H1 (cell line): ENCODE measurements around the gene MPV17.

Source experiments
- CTCF ChIP-seq, 3 experiments: IDR thresholded peaks; 1 replicate in 2 of 3; 2 replicates in 1 of 3; pipeline versions ENCODE4 v1.5.1 to v1.6.1; 2011; ENCODE audit warnings: low read length in 3 of 3, mild to moderate bottlenecking in 3 of 3, inconsistent platforms in 2 of 3, low read depth in 1 of 3, moderate library complexity in 1 of 3; ENCODE audit not compliant: insufficient read depth in 1 of 3; ENCODE audit errors: control extremely low read depth in 1 of 3
- EP300 ChIP-seq, 2 experiments: IDR thresholded peaks; 1 replicate in 1 of 2; 2 replicates in 1 of 2; pipeline ENCODE4 v1.6.1; 2011 to 2012; ENCODE audit warnings: low read depth in 2 of 2, low read length in 2 of 2, mild to moderate bottlenecking in 2 of 2, borderline replicate concordance in 1 of 2, inconsistent platforms in 1 of 2, moderate library complexity in 1 of 2
- EZH2 ChIP-seq: fragments of 200-600 bp; sonication (generic); IDR thresholded peaks from 2 replicates; pipeline ENCODE4 v1.7.1; 2012; ENCODE audit warnings: low read depth, mild to moderate bottlenecking, moderate library complexity, low read length, inconsistent platforms; ENCODE audit not compliant: severe bottlenecking
- JUN ChIP-seq: IDR thresholded peaks from 2 replicates; pipeline ENCODE4 v1.6.1; 2011; ENCODE audit warnings: low read depth, mild to moderate bottlenecking, improper control_type of control experiment, low read length
- KDM1A ChIP-seq: fragments of 200-600, 300-600 bp; sonication (generic); IDR thresholded peaks from 2 replicates; pipeline ENCODE4 v1.7.1; 2016; ENCODE audit warnings: mild to moderate bottlenecking, low read length, borderline replicate concordance
- POLR2A ChIP-seq, 2 experiments: IDR thresholded peaks; 1 replicate in 1 of 2; 2 replicates in 1 of 2; pipeline ENCODE4 v1.6.1; 2011; ENCODE audit warnings: low read depth in 2 of 2, low read length in 2 of 2, mild to moderate bottlenecking in 2 of 2; ENCODE audit errors: control extremely low read depth in 1 of 2
- POLR2AphosphoS5 ChIP-seq: IDR thresholded peaks from 2 replicates; pipeline ENCODE4 v1.6.1; 2011; ENCODE audit warnings: low read depth, low read length
- RAD21 ChIP-seq, 2 experiments: IDR thresholded peaks in 1 of 2; conservative IDR thresholded peaks in 1 of 2; 2 replicates each; pipeline ENCODE4 v1.6.1; 2011; ENCODE audit warnings: low read depth in 2 of 2, low read length in 2 of 2, improper control_type of control experiment in 1 of 2, inconsistent platforms in 1 of 2, mild to moderate bottlenecking in 1 of 2, moderate library complexity in 1 of 2
- RFX5 ChIP-seq: IDR thresholded peaks from 2 replicates; pipeline ENCODE4 v1.6.1; 2011; ENCODE audit warnings: low read depth, low read length, improper control_type of control experiment, borderline replicate concordance
- SP1 ChIP-seq: IDR thresholded peaks from 2 replicates; pipeline ENCODE4 v1.6.1; 2011; ENCODE audit warnings: low read depth, low read length
- SUZ12 ChIP-seq: fragments of 200-600 bp; sonication (generic); IDR thresholded peaks from 2 replicates; pipeline ENCODE4 v1.6.1; 2012; ENCODE audit warnings: mild to moderate bottlenecking, inconsistent platforms, low read length, moderate library complexity, mixed read lengths
- TAF1 ChIP-seq: IDR thresholded peaks from 2 replicates; pipeline ENCODE4 v1.6.1; 2011; ENCODE audit warnings: mild to moderate bottlenecking, low read depth, low read length

DNA sequence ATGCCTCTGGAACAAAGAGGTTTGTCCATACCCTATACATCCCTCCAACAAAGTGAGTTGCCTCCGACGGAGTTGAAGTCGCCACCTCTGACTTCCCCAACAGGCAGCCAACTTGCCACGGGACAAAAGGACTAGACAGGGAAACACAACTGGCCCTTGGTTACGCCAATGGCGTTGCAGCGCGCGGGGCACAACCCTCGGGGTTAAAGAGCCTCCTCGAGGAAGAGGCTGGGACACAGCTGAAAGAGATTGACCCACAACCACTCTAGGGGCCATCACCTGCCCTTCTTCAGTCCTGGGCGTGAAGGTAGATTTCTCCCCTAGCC, 33.1 kb upstream of the MPV17 start:
- no peak for TF ChIP-seq CTCF (IDR thresholded peaks at IDR 0.05; ENCODE audit: control extremely low read depth in 1 of 3, insufficient read depth in 1 of 3, low read depth in 1 of 3, low read length in 3 of 3)
- no peak for TF ChIP-seq POLR2A (IDR thresholded peaks at IDR 0.05; ENCODE audit: control extremely low read depth in 1 of 2, low read depth in 2 of 2, low read length in 2 of 2)
- no peak for TF ChIP-seq RAD21 (IDR thresholded peaks at IDR 0.05 in 1 of 2, conservative IDR thresholded peaks at IDR 0.05 in 1 of 2; ENCODE audit: low read depth in 2 of 2, low read length in 2 of 2)
- TF ChIP-seq SUZ12: no peak
- no peak for TF ChIP-seq SP1
- TF ChIP-seq KDM1A: no peak
- TF ChIP-seq JUN: no peak
- TF ChIP-seq TAF1: no peak
- TF ChIP-seq RFX5: no peak
- TF ChIP-seq POLR2AphosphoS5: no peak
- no peak for TF ChIP-seq EP300 (IDR thresholded peaks at IDR 0.05; ENCODE audit: borderline replicate concordance in 1 of 2, low read depth in 2 of 2, low read length in 2 of 2)
- no peak for TF ChIP-seq EZH2
